HCT116 (cell line): Measurements from ENCODE around the gene INAVA.

Experiments used
- EZH2 ChIP-seq: fragments of 200-600 bp; sonication (generic); IDR thresholded peaks from 2 replicates; pipeline ENCODE4 v1.6.1; 2017; ENCODE audit warnings: antibody characterized with exemption, mixed run types
- POLR2AphosphoS5 ChIP-seq: IDR thresholded peaks from 2 replicates; pipeline ENCODE4 v1.6.1; 2011; ENCODE audit warnings: mild to moderate bottlenecking, low read depth, low read length, moderate library complexity
- TF ChIP-seq, protein P1 (sequence below), 3 experiments: fragments of 200-600 bp in 1 of 3; sonication (generic) in 1 of 3; IDR thresholded peaks in 2 of 3; conservative IDR thresholded peaks in 1 of 3; 2 replicates each; pipeline ENCODE4 v1.5.1; 2012 to 2017; ENCODE audit warnings: low read depth in 2 of 3, low read length in 2 of 3, antibody characterized with exemption in 1 of 3, borderline replicate concordance in 1 of 3, control low read depth in 1 of 3, mild to moderate bottlenecking in 1 of 3, mixed read lengths in 1 of 3, mixed run types in 1 of 3, moderate library complexity in 1 of 3; ENCODE audit not compliant: insufficient read depth in 1 of 3

DNA sequence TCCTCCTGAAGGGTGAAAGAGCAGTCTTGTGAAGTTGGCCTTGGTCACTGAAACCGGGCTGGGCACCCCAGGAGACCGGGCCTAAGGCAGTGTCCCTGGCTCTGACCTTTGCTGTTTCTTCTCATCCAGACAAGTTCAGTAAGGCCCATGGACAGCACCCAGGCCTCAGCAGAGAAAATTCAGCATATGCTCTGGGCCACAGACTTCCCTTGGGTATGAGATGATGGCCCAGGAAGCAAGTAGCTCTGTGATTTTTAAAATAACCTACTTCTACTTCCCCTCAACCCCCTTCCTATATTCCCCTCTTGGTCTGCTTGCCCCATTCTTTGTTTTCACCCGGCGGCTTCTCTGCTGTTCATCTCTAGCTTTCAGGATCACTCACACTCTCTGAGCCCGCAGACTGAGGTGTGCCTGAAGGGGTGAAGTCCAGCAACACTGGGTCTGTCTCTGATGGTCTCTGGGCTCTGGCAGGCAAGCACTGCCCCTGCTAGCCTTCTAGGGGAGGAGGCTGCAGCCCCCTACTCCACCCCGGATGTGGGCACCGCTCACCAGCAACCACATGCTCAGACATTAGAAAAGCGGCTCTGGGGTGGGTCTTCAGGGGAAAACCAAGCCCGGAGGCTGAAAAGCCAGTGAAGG lies 24.8 kb upstream of the INAVA start:
- TF ChIP-seq EZH2 = no peak
- TF ChIP-seq, protein P1, sequence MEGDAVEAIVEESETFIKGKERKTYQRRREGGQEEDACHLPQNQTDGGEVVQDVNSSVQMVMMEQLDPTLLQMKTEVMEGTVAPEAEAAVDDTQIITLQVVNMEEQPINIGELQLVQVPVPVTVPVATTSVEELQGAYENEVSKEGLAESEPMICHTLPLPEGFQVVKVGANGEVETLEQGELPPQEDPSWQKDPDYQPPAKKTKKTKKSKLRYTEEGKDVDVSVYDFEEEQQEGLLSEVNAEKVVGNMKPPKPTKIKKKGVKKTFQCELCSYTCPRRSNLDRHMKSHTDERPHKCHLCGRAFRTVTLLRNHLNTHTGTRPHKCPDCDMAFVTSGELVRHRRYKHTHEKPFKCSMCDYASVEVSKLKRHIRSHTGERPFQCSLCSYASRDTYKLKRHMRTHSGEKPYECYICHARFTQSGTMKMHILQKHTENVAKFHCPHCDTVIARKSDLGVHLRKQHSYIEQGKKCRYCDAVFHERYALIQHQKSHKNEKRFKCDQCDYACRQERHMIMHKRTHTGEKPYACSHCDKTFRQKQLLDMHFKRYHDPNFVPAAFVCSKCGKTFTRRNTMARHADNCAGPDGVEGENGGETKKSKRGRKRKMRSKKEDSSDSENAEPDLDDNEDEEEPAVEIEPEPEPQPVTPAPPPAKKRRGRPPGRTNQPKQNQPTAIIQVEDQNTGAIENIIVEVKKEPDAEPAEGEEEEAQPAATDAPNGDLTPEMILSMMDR (IDR thresholded peaks at IDR 0.05 in 2 of 3, conservative IDR thresholded peaks at IDR 0.05 in 1 of 3; ENCODE audit: borderline replicate concordance in 1 of 3, insufficient read depth in 1 of 3, low read depth in 2 of 3, low read length in 2 of 3) = no peak
- no peak for TF ChIP-seq POLR2AphosphoS5
